ENCODE data around the gene TNPO3. TPM values are rescaled to one million over a fixed set of nuclear protein-coding genes. Genes with fewer than 3 reads are reported as not detected.

The TNPO3 gene
- total RNA-seq, 1 experiment from 2014 or later, result 58.5 TPM

- peaks cover 0 to 6% of the 10 kb centered on the region in 2 experiments; a peak in 2 of 4 replicates for H3K4me1 ChIP-seq (ENCODE audit: control insufficient read depth in 1 of 2, insufficient read depth in 2 of 2, low read length in 2 of 2)
- TF ChIP-seq ZFX (IDR thresholded peaks at IDR 0.05) (no peak), REST (IDR thresholded peaks at IDR 0.05; ENCODE audit: low read depth) (no peak), EGR1 (IDR thresholded peaks at IDR 0.05; ENCODE audit: low read depth) (no peak), SRF (IDR thresholded peaks at IDR 0.05; ENCODE audit: low read depth) (no peak), ELF1 (IDR thresholded peaks at IDR 0.05; ENCODE audit: borderline replicate concordance, low read depth) (no peak), EZH2 (IDR thresholded peaks at IDR 0.05) (no peak)
- TF ChIP-seq, protein P1, sequence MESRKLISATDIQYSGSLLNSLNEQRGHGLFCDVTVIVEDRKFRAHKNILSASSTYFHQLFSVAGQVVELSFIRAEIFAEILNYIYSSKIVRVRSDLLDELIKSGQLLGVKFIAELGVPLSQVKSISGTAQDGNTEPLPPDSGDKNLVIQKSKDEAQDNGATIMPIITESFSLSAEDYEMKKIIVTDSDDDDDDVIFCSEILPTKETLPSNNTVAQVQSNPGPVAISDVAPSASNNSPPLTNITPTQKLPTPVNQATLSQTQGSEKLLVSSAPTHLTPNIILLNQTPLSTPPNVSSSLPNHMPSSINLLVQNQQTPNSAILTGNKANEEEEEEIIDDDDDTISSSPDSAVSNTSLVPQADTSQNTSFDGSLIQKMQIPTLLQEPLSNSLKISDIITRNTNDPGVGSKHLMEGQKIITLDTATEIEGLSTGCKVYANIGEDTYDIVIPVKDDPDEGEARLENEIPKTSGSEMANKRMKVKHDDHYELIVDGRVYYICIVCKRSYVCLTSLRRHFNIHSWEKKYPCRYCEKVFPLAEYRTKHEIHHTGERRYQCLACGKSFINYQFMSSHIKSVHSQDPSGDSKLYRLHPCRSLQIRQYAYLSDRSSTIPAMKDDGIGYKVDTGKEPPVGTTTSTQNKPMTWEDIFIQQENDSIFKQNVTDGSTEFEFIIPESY (IDR thresholded peaks at IDR 0.05; ENCODE audit: extremely low read depth, insufficient replicate concordance, low read length), result no peak
- H3K36me3 ChIP-seq (ENCODE audit: control insufficient read depth in 1 of 2, insufficient read depth in 2 of 2, low read length in 2 of 2), result no peaks in the 10 kb centered on the region
- H3K4me3 ChIP-seq (replicated peaks in 1 of 2; ENCODE audit: low read depth in 1 of 2, low read length in 2 of 2), result no peak overlapping the region
- no peaks in the 10 kb centered on the region for H3K9me2 ChIP-seq (ENCODE audit: insufficient read depth)
- ATAC-seq, result no peak
- no peak for DNase-seq (ENCODE audit: low read depth, low spot score)
- H3K9me3 ChIP-seq (ENCODE audit: control insufficient read depth in 1 of 2, insufficient read depth in 1 of 2, low read depth in 1 of 2, low read length in 2 of 2), result no peaks in the 10 kb centered on the region
- H2AFZ ChIP-seq (ENCODE audit: low read depth, low read length, poor library complexity, severe bottlenecking), result no peak overlapping the region
- no peak overlapping the region for H3K9ac ChIP-seq (ENCODE audit: low read length)
- intact Hi-C loops (cut with micrococcal nuclease), result no loop called here
- RAD21 ChIA-PET (ENCODE audit: low non-redundant PET in 1 of 2, low total read pairs in 2 of 2, uncharacterized antibody in 2 of 2, unreplicated experiment in 2 of 2), result no interaction called here
- no peaks in the 10 kb centered on the region for H3K27me3 ChIP-seq (ENCODE audit: insufficient read depth, low read length)
- no peak overlapping the region for H3K4me2 ChIP-seq (ENCODE audit: low read length)
- no peak overlapping the region for H3K27ac ChIP-seq (ENCODE audit: low read depth, low read length)
- CTCF ChIA-PET, result no interaction called here
- no peaks in the 10 kb centered on the region for H4K20me1 ChIP-seq (ENCODE audit: insufficient read depth)
- POLR2A ChIA-PET, result no interaction called here
- H3K79me2 ChIP-seq (ENCODE audit: insufficient read depth, low read length), result no peaks in the 10 kb centered on the region
- BruUV-seq (replicated peaks), result no TSS peak
Observed at GRCh38 chr7:129094501-129094900, 39.6 kb upstream of the TNPO3 start.
